Caco-2 (cell line): Measurements from ENCODE around the gene SVIL. TPM values are rescaled to one million over a fixed set of nuclear protein-coding genes. Genes with fewer than 3 reads are reported as not detected.

ENCODE experiments used
- BruUV-seq: library from RNA; stranded (reverse); fragments of 400-500 nt; replicated peaks from 2 replicates; lab custom pipeline; 2021; lab: Mats Ljungman, UMichigan
- CTCF ChIA-PET: fragments of 300-600 bp; sonication (Branson Sonifier 250); formaldehyde crosslinking; loops from one replicate; lab custom pipeline; 2022; ENCODE audit warnings: antibody characterized with exemption; lab: Charles Lee
- POLR2A ChIA-PET: fragments of 300-600 bp; sonication (Branson Sonifier 250); formaldehyde crosslinking; loops from one replicate; lab custom pipeline; 2022; ENCODE audit warnings: antibody characterized with exemption; lab: Charles Lee
- DNase-seq, 2 experiments: peaks; one replicate each; pipeline versions ENCODE4 v3.0.0 to v3.0.0-alpha.2; 2020 to 2022
- H3K27me3 ChIP-seq: replicated peaks from 2 replicates; pipeline ENCODE4 v1.6.0; 2011; ENCODE audit warnings: low read length; ENCODE audit not compliant: control insufficient read depth, insufficient read depth
- H3K36me3 ChIP-seq: 2 replicates; pipeline ENCODE4 v1.5.1; 2011; ENCODE audit warnings: low read length; ENCODE audit not compliant: control insufficient read depth, insufficient read depth
- H3K4me1 ChIP-seq: fragments of 250-450 bp; sonication (Bioruptor Pico); 2 replicates; pipeline ENCODE4 v1.5.1; 2020; ENCODE audit warnings: mild to moderate bottlenecking
- H3K4me3 ChIP-seq: 2 replicates; pipeline ENCODE4 v1.5.1; 2011; ENCODE audit warnings: low read depth, mild to moderate bottlenecking, control low read depth, low read length
- H3K9me3 ChIP-seq: fragments of 250-450 bp; sonication (Bioruptor Pico); 2 replicates; pipeline ENCODE4 v1.5.1; 2020; ENCODE audit warnings: mild to moderate bottlenecking, moderate library complexity
- H3K27ac Mint-ChIP-seq: one replicate; pipeline ENCODE4 v1.8.0; 2022; ENCODE audit warnings: mixed read lengths; ENCODE audit not compliant: unreplicated experiment
- H3K27me3 Mint-ChIP-seq: one replicate; pipeline ENCODE4 v1.8.0; 2022; ENCODE audit warnings: mixed read lengths; ENCODE audit not compliant: insufficient read depth, unreplicated experiment
- H3K36me3 Mint-ChIP-seq: one replicate; pipeline ENCODE4 v1.8.0; 2022; ENCODE audit warnings: mild to moderate bottlenecking, mixed read lengths; ENCODE audit not compliant: insufficient read depth, unreplicated experiment
- H3K4me1 Mint-ChIP-seq: one replicate; pipeline ENCODE4 v1.8.0; 2022; ENCODE audit warnings: low read depth, mixed read lengths; ENCODE audit not compliant: unreplicated experiment
- H3K4me3 Mint-ChIP-seq: one replicate; pipeline ENCODE4 v1.8.0; 2022; ENCODE audit warnings: mild to moderate bottlenecking, moderate library complexity, mixed read lengths; ENCODE audit not compliant: unreplicated experiment
- H3K9me3 Mint-ChIP-seq: one replicate; pipeline ENCODE4 v1.8.0; 2022; ENCODE audit warnings: mixed read lengths; ENCODE audit not compliant: unreplicated experiment
- CTCF ChIP-seq, 2 experiments: fragments of 200-600 bp in 1 of 2; IDR thresholded peaks; 1 replicate in 1 of 2; 2 replicates in 1 of 2; pipeline versions ENCODE4 v1.5.1 to v1.8.0; 2011 to 2022; ENCODE audit warnings: antibody characterized with exemption in 1 of 2, control low read depth in 1 of 2, inconsistent platforms in 1 of 2, low read depth in 1 of 2, low read length in 1 of 2, mild to moderate bottlenecking in 1 of 2, moderate library complexity in 1 of 2; ENCODE audit not compliant: insufficient read depth in 1 of 2, severe bottlenecking in 1 of 2, unreplicated experiment in 1 of 2
- intact Hi-C: fragments of 100-400 bp; cut with micrococcal nuclease; formaldehyde crosslinking; loops from one replicate; pipeline ENCODE4 v1.10.0; 2022; ENCODE audit not compliant: unreplicated experiment
- total RNA-seq: library from RNA; stranded (reverse); gene quantifications from 2 replicates; pipeline ENCODE4 v1.2.3, GENCODE V29; 2022

The SVIL gene
- total RNA-seq, 1 experiment from 2014 or later: 54.4 TPM

- POLR2A ChIA-PET: no interaction called here
- peaks cover 34% of the 10 kb centered on the region for H3K9me3 Mint-ChIP-seq
- intact Hi-C loops: no loop called here
- Histone ChIP-seq H3K4me1 (no peaks in the 10 kb centered on the region), H3K36me3 (no peaks in the 10 kb centered on the region; the same call in 1 of the 2 replicates), H3K4me3 (no peak overlapping the region), H3K9me3 (peaks cover 27% of the 10 kb centered on the region), H3K27me3 (no peaks in the 10 kb centered on the region)
- peaks cover 45% of the 10 kb centered on the region for H3K36me3 Mint-ChIP-seq
- CTCF ChIA-PET: no interaction called here
- H3K4me1 Mint-ChIP-seq: peaks cover 11% of the 10 kb centered on the region
- no peak overlapping the region for H3K4me3 Mint-ChIP-seq
- TF ChIP-seq CTCF (IDR thresholded peaks at IDR 0.05; ENCODE audit: insufficient read depth in 1 of 2, low read depth in 1 of 2, low read length in 1 of 2, severe bottlenecking in 1 of 2, unreplicated experiment in 1 of 2): no peak
- H3K27ac Mint-ChIP-seq: no peak overlapping the region
- BruUV-seq: no TSS peak
- no peak for DNase-seq
- no peaks in the 10 kb centered on the region for H3K27me3 Mint-ChIP-seq
These were observed 37.2 kb upstream of the SVIL start for GRCh38 chr10:29671968-29672367.

GRCh38 chr10:29671228-29671780 lies 36.5 kb upstream of the SVIL start:
- peaks cover 21% of the 10 kb centered on the region for H3K9me3 ChIP-seq
- no peak for TF ChIP-seq CTCF (IDR thresholded peaks at IDR 0.05; ENCODE audit: insufficient read depth in 1 of 2, low read depth in 1 of 2, low read length in 1 of 2, severe bottlenecking in 1 of 2, unreplicated experiment in 1 of 2)
- no peak overlapping the region for H3K4me3 ChIP-seq
- Mint-ChIP-seq H3K4me1 (peaks cover 11% of the 10 kb centered on the region), H3K27me3 (no peaks in the 10 kb centered on the region), H3K36me3 (peaks cover 40% of the 10 kb centered on the region), H3K4me3 (no peak overlapping the region), H3K9me3 (peaks cover 29% of the 10 kb centered on the region), H3K27ac (no peak overlapping the region)
- no peak for DNase-seq
- ChIA-PET CTCF (no interaction called here), POLR2A (no interaction called here)
- no TSS peak for BruUV-seq
- H3K36me3 ChIP-seq: no peaks in the 10 kb centered on the region; the same call in 1 of the 2 replicates
- H3K4me1 ChIP-seq: no peaks in the 10 kb centered on the region
- intact Hi-C loops: no loop called here
- H3K27me3 ChIP-seq: no peaks in the 10 kb centered on the region

GRCh38 chr10:29670761-29671160 lies 36.0 kb upstream of the SVIL start:
- H3K27ac Mint-ChIP-seq: no peak overlapping the region
- ChIA-PET POLR2A (no interaction called here), CTCF (no interaction called here)
- TF ChIP-seq CTCF (IDR thresholded peaks at IDR 0.05; ENCODE audit: insufficient read depth in 1 of 2, low read depth in 1 of 2, low read length in 1 of 2, severe bottlenecking in 1 of 2, unreplicated experiment in 1 of 2): no peak
- peaks cover 11% of the 10 kb centered on the region for H3K4me1 Mint-ChIP-seq
- no TSS peak for BruUV-seq
- peaks cover 15% of the 10 kb centered on the region for H3K9me3 ChIP-seq
- H3K27me3 Mint-ChIP-seq: no peaks in the 10 kb centered on the region
- H3K27me3 ChIP-seq: no peaks in the 10 kb centered on the region
- no peaks in the 10 kb centered on the region; the same call in 1 of the 2 replicates for H3K36me3 ChIP-seq
- H3K9me3 Mint-ChIP-seq: peaks cover 24% of the 10 kb centered on the region
- no peak overlapping the region for H3K4me3 ChIP-seq
- intact Hi-C loops: no loop called here
- no peaks in the 10 kb centered on the region for H3K4me1 ChIP-seq
- no peak for DNase-seq
- no peak overlapping the region for H3K4me3 Mint-ChIP-seq
- peaks cover 38% of the 10 kb centered on the region for H3K36me3 Mint-ChIP-seq
